HCT116 (cell line): ENCODE data around the gene NUTM2E. TPM values are rescaled to one million over a fixed set of nuclear protein-coding genes. Genes with fewer than 3 reads are reported as not detected.
"Not testable (repeated sequence)": the region's sequence is repeated elsewhere in the genome, so short reads cannot be mapped to it uniquely, and the experiment has no call there.

Source experiments
- ATAC-seq: fragments of 200-7000 bp; cut with Tn5 transposase; 2 replicates; pipeline ENCODE4 v1.9.1; 2020; ENCODE audit warnings: mild to moderate bottlenecking, moderate library complexity
- BruUV-seq: library from RNA; stranded (reverse); fragments of 400-500 nt; replicated peaks from 2 replicates; lab custom pipeline; 2021; lab: Mats Ljungman, UMichigan
- CTCF ChIA-PET: fragments of 300-600 bp; sonication (Branson Sonifier 250); formaldehyde crosslinking; loops from one replicate; lab custom pipeline; 2021; ENCODE audit warnings: antibody characterized with exemption; lab: Charles Lee
- POLR2A ChIA-PET: fragments of 300-600, 350-600 bp; sonication (Branson Sonifier 250); formaldehyde crosslinking; loops from one replicate; lab custom pipeline; 2021; ENCODE audit warnings: antibody characterized with exemption; lab: Charles Lee
- RAD21 ChIA-PET, 2 experiments: fragments of 300-600 bp; sonication (Branson Sonifier 250); formaldehyde crosslinking; loops; one replicate each; lab custom pipeline; 2023; ENCODE audit warnings: low total read pairs in 2 of 2; ENCODE audit not compliant: uncharacterized antibody in 2 of 2, unreplicated experiment in 2 of 2, low non-redundant PET in 1 of 2; lab: Charles Lee
- DNase-seq: peaks from one replicate; pipeline ENCODE4 v3.0.0-alpha.2; 2010; ENCODE audit warnings: low read depth, low spot score
- H2AFZ ChIP-seq: fragments of 200-600 bp; shearing (Covaris generic), sonication (generic); 2 replicates; pipeline ENCODE4 v1.6.1; 2017; ENCODE audit warnings: low read depth, mixed run types, mixed read lengths, antibody characterized with exemption, low read length; ENCODE audit not compliant: poor library complexity, severe bottlenecking
- H3K27ac ChIP-seq: 2 replicates; pipeline ENCODE4 v1.5.1; 2012; ENCODE audit warnings: low read depth, low read length
- H3K27me3 ChIP-seq: fragments of 200-600 bp; sonication (generic); 2 replicates; pipeline ENCODE4 v1.6.1; 2016; ENCODE audit warnings: mixed run types, low read length, mixed read lengths; ENCODE audit not compliant: insufficient read depth
- H3K36me3 ChIP-seq, 2 experiments: fragments of 200-500 bp in 1 of 2; fragments of 200-600 bp in 1 of 2; sonication (Bioruptor generic) in 1 of 2; sonication (generic) in 1 of 2; 2 replicates each; pipeline versions ENCODE4 v1.5.1 to v1.6.1; 2014 to 2016; ENCODE audit warnings: low read length in 2 of 2, inconsistent platforms in 1 of 2, mixed read lengths in 1 of 2, mixed run types in 1 of 2; ENCODE audit not compliant: insufficient read depth in 2 of 2, control insufficient read depth in 1 of 2
- H3K4me1 ChIP-seq, 2 experiments: fragments of 200-600 bp in 1 of 2; sonication (generic) in 1 of 2; 2 replicates each; pipeline versions ENCODE4 v1.5.1 to v1.6.1; 2012 to 2017; ENCODE audit warnings: low read length in 2 of 2, inconsistent platforms in 1 of 2, mild to moderate bottlenecking in 1 of 2, mixed read lengths in 1 of 2, mixed run types in 1 of 2, moderate library complexity in 1 of 2; ENCODE audit not compliant: insufficient read depth in 2 of 2, control insufficient read depth in 1 of 2
- H3K4me2 ChIP-seq: fragments of 200-600 bp; sonication (generic); 2 replicates; pipeline ENCODE4 v1.6.1; 2017; ENCODE audit warnings: mixed run types, low read length, mixed read lengths
- H3K4me3 ChIP-seq, 2 experiments: fragments of 200-600 bp in 1 of 2; sonication (generic) in 1 of 2; replicated peaks in 1 of 2; 2 replicates each; pipeline ENCODE4 v1.5.1; 2011 to 2016; ENCODE audit warnings: low read length in 2 of 2, control low read depth in 1 of 2, low read depth in 1 of 2, mild to moderate bottlenecking in 1 of 2, mixed read lengths in 1 of 2, mixed run types in 1 of 2
- H3K79me2 ChIP-seq: fragments of 200-600 bp; sonication (generic); 2 replicates; pipeline ENCODE4 v1.6.1; 2017; ENCODE audit warnings: mild to moderate bottlenecking, mixed run types, low read length, moderate library complexity, mixed read lengths; ENCODE audit not compliant: insufficient read depth
- H3K9ac ChIP-seq: fragments of 200-600 bp; sonication (generic); 2 replicates; pipeline ENCODE4 v1.6.1; 2016; ENCODE audit warnings: low read length, mixed read lengths
- H3K9me2 ChIP-seq: fragments of 200-600 bp; sonication (generic), shearing (Covaris generic); 2 replicates; pipeline ENCODE4 v1.6.1; 2017; ENCODE audit warnings: mixed run types, mild to moderate bottlenecking, moderate library complexity; ENCODE audit not compliant: insufficient read depth
- H3K9me3 ChIP-seq, 2 experiments: fragments of 200-500 bp in 1 of 2; fragments of 200-600 bp in 1 of 2; sonication (Bioruptor generic) in 1 of 2; sonication (generic) in 1 of 2; 2 replicates each; pipeline ENCODE4 v1.6.1; 2014 to 2017; ENCODE audit warnings: low read length in 2 of 2, mixed read lengths in 2 of 2, inconsistent platforms in 1 of 2, low read depth in 1 of 2, mild to moderate bottlenecking in 1 of 2, mixed run types in 1 of 2, moderate library complexity in 1 of 2; ENCODE audit not compliant: control insufficient read depth in 1 of 2, insufficient read depth in 1 of 2
- H4K20me1 ChIP-seq: fragments of 200-600 bp; sonication (generic), shearing (Covaris generic); 2 replicates; pipeline ENCODE4 v1.6.1; 2017; ENCODE audit warnings: mixed run types, mild to moderate bottlenecking, moderate library complexity; ENCODE audit not compliant: insufficient read depth
- intact Hi-C: fragments of 100-400 bp; cut with micrococcal nuclease; formaldehyde crosslinking; loops from 2 replicates; pipeline ENCODE4 v1.10.0; 2022
- total RNA-seq: library from RNA; stranded (reverse); gene quantifications from one replicate; pipeline ENCODE4 v1.2.1, GENCODE V29; 2021; ENCODE audit not compliant: unreplicated experiment

NUTM2E gene
- total RNA-seq, 1 experiment from 2014 or later: 0.15 TPM

DNA sequence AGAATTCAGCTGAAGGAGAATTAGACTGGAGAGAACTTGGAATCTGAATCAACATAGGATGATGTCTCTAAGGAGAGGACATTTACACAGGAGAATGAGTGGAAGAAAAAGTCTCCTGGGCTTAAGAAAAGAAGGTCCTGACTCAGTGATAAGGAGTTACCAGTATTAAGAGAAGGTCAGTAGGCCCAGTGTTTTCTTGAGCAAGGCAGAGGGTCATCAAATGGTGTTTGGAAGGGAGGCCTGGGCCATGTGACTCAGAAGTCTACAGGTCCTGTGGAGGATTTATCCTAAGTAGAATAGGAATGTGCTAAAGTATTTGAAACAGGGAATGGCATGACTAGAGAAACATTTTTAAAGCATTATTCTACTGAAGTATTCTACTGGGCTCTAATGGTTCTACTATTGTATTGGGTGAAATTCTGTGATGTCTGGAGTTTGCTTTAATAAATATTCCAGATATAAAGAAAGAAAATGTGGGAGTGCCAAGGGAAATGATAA, 39.0 kb upstream of the NUTM2E start:
- H2AFZ ChIP-seq, RAD21 ChIA-PET, H3K79me2 ChIP-seq, H3K4me1 ChIP-seq, H3K27ac ChIP-seq, H3K36me3 ChIP-seq, H3K4me3 ChIP-seq, H3K9me3 ChIP-seq, H3K27me3 ChIP-seq, H3K9ac ChIP-seq, ATAC-seq, DNase-seq, BruUV-seq, H3K4me2 ChIP-seq, intact Hi-C loops, CTCF ChIA-PET, H4K20me1 ChIP-seq, POLR2A ChIA-PET, H3K9me2 ChIP-seq: not testable (repeated sequence)

DNA sequence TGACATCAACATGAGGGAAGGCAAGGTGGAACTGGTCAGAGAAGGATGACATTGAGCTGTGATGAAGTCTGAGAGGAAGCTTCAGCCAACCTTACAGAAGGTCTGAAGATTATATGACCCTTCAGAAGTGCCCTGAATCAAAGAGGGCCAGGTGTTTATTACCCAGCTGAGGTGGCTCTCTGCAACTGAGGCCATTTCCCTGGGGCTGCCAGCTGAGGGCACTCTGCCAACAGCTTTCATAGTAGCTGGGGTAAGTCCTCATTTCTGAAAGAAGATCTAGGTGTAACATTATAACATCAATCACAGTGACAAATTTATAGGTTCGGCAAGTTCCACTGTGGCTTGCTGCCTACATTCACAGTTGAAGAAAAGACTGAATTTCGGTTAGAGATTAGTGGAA, 37.2 kb upstream of the NUTM2E start:
- H3K9me3 ChIP-seq, H3K36me3 ChIP-seq, intact Hi-C loops, RAD21 ChIA-PET, H3K9me2 ChIP-seq, CTCF ChIA-PET, DNase-seq, H3K79me2 ChIP-seq, POLR2A ChIA-PET, H3K27me3 ChIP-seq, BruUV-seq, H4K20me1 ChIP-seq, H3K27ac ChIP-seq, H3K4me1 ChIP-seq, H3K4me2 ChIP-seq, H3K4me3 ChIP-seq, H2AFZ ChIP-seq, H3K9ac ChIP-seq: not testable (repeated sequence)
- peak; percentile 80 for ATAC-seq

DNA sequence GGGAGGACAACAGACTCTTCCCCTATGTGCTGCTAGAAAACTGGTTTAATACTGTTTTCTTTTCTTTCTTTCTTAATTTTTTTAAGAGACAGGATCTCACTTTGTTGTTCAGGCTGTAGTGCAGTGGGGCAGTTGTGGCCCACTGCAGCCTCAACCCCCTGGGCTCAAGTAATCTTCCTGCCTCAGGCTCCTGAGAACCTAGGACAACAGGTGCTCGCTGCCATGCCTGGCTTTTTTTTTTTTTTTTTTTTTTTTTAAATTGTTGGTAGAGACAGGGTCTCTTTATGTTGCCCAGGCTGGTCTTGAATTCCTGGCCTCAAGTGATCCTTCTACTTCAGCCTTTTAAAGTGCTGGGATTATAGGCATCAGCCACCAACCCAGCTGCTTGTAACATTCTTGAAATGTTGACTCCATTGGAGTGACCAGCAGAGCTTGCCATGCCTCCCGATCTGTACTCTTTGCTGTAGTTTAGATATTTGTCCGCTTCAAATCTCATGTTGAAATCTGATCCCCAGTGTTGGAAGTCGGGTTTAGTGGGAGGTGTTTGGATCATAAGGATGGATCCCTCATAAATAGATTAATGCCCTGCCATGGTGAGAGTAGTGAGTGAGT, 34.5 kb upstream of the NUTM2E start:
- ATAC-seq, H3K79me2 ChIP-seq, H3K9me3 ChIP-seq, H3K4me2 ChIP-seq, H3K9me2 ChIP-seq, H3K27me3 ChIP-seq, H4K20me1 ChIP-seq, POLR2A ChIA-PET, intact Hi-C loops, H3K36me3 ChIP-seq, H3K9ac ChIP-seq, H2AFZ ChIP-seq, RAD21 ChIA-PET, BruUV-seq, H3K4me1 ChIP-seq, H3K27ac ChIP-seq, DNase-seq, CTCF ChIA-PET, H3K4me3 ChIP-seq: not testable (repeated sequence)

DNA sequence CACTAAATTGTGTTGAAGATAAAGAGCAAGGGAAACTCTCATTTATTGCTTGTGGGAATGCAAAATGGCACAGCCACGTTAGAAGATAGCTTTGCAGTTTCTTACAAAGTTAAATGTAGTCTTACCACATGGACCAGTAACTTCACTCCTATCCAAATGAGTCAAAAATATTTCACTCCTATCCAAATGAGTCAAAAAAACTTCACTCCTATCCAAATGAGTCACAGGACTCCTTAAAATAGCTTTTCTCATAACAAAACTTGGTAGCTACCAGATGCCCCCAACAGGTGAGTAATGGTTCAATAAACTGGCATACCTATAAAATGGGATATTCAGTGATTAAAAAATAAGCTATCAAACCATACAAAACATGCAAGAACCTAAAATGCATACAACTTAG, 27.2 kb upstream of the NUTM2E start:
- H3K9ac ChIP-seq, H3K4me3 ChIP-seq, DNase-seq, H3K79me2 ChIP-seq, H3K36me3 ChIP-seq, H4K20me1 ChIP-seq, intact Hi-C loops, ATAC-seq, BruUV-seq, CTCF ChIA-PET, POLR2A ChIA-PET, H3K27me3 ChIP-seq, H3K4me2 ChIP-seq, H3K9me3 ChIP-seq, H2AFZ ChIP-seq, H3K9me2 ChIP-seq, RAD21 ChIA-PET, H3K4me1 ChIP-seq, H3K27ac ChIP-seq: not testable (repeated sequence)
